Measurements from ENCODE around the gene NTN1.

Gene NTN1

GRCh38 chr17:9123594-9124553, 102.6 kb downstream of the NTN1 start:
- DNase-seq (ENCODE audit: low spot score), result no peak
- H3K4me1 Mint-ChIP-seq (ENCODE audit: low read depth), result no peaks in the 10 kb centered on the region
- H3K9me3 Mint-ChIP-seq, result no peaks in the 10 kb centered on the region
- H3K27me3 Mint-ChIP-seq (ENCODE audit: low read depth), result peaks cover 2% of the 10 kb centered on the region
- H3K27ac Mint-ChIP-seq, result no peak overlapping the region
- H3K4me3 Mint-ChIP-seq, result no peak overlapping the region
- no peaks in the 10 kb centered on the region for H3K36me3 Mint-ChIP-seq (ENCODE audit: low read depth)

- H3K4me3 Mint-ChIP-seq, result no peak overlapping the region
- no peak overlapping the region for H3K27ac Mint-ChIP-seq
- H3K4me1 Mint-ChIP-seq (ENCODE audit: low read depth), result no peaks in the 10 kb centered on the region
Observed at GRCh38 chr17:9124554-9124935, 103.2 kb downstream of the NTN1 start.

GRCh38 chr17:9125722-9126121, 104.4 kb downstream of the NTN1 start:
- Mint-ChIP-seq H3K27me3 (ENCODE audit: low read depth) (peaks cover 2% of the 10 kb centered on the region), H3K9me3 (no peaks in the 10 kb centered on the region)

More at GRCh38 chr17:9124554-9124935, 103.2 kb downstream of the NTN1 start:
- Mint-ChIP-seq H3K27me3 (ENCODE audit: low read depth) (peaks cover 2% of the 10 kb centered on the region), H3K36me3 (ENCODE audit: low read depth) (no peaks in the 10 kb centered on the region), H3K9me3 (no peaks in the 10 kb centered on the region)
- DNase-seq (ENCODE audit: low spot score), result no peak

GRCh38 chr17:9127340-9127739, 106.0 kb downstream of the NTN1 start:
- DNase-seq (ENCODE audit: low spot score), result no peak
- Mint-ChIP-seq H3K9me3 (no peaks in the 10 kb centered on the region), H3K4me1 (ENCODE audit: low read depth) (no peaks in the 10 kb centered on the region), H3K27me3 (ENCODE audit: low read depth) (peaks cover 2% of the 10 kb centered on the region), H3K36me3 (ENCODE audit: low read depth) (no peaks in the 10 kb centered on the region), H3K27ac (no peak overlapping the region), H3K4me3 (no peak overlapping the region)

More at GRCh38 chr17:9125722-9126121, 104.4 kb downstream of the NTN1 start:
- Mint-ChIP-seq H3K4me3 (no peak overlapping the region), H3K4me1 (ENCODE audit: low read depth) (no peaks in the 10 kb centered on the region), H3K27ac (no peak overlapping the region), H3K36me3 (ENCODE audit: low read depth) (no peaks in the 10 kb centered on the region)
- no peak for DNase-seq (ENCODE audit: low spot score)

- no peaks in the 10 kb centered on the region for H3K4me1 Mint-ChIP-seq (ENCODE audit: low read depth)
- H3K4me3 Mint-ChIP-seq, result no peak overlapping the region
- no peak overlapping the region for H3K27ac Mint-ChIP-seq
- DNase-seq (ENCODE audit: low spot score), result no peak
- H3K9me3 Mint-ChIP-seq, result no peaks in the 10 kb centered on the region
- H3K27me3 Mint-ChIP-seq (ENCODE audit: low read depth), result no peaks in the 10 kb centered on the region
- no peaks in the 10 kb centered on the region for H3K36me3 Mint-ChIP-seq (ENCODE audit: low read depth)
Observed at GRCh38 chr17:9131371-9131770, 110.1 kb downstream of the NTN1 start.

- Mint-ChIP-seq H3K27me3 (ENCODE audit: low read depth) (no peaks in the 10 kb centered on the region), H3K36me3 (ENCODE audit: low read depth) (no peaks in the 10 kb centered on the region), H3K27ac (no peak overlapping the region), H3K9me3 (no peaks in the 10 kb centered on the region), H3K4me3 (no peak overlapping the region), H3K4me1 (ENCODE audit: low read depth) (no peaks in the 10 kb centered on the region)
- DNase-seq (ENCODE audit: low spot score), result no peak
Observed at GRCh38 chr17:9132291-9132690, 111.0 kb downstream of the NTN1 start.

- Mint-ChIP-seq H3K4me3 (no peak overlapping the region), H3K27me3 (ENCODE audit: low read depth) (no peaks in the 10 kb centered on the region), H3K27ac (no peak overlapping the region), H3K4me1 (ENCODE audit: low read depth) (no peaks in the 10 kb centered on the region), H3K36me3 (ENCODE audit: low read depth) (no peaks in the 10 kb centered on the region), H3K9me3 (no peaks in the 10 kb centered on the region)
- no peak for DNase-seq (ENCODE audit: low spot score)
Observed at GRCh38 chr17:9132944-9133610, 111.8 kb downstream of the NTN1 start.

- H3K9me3 Mint-ChIP-seq, result no peaks in the 10 kb centered on the region
- no peak for DNase-seq (ENCODE audit: low spot score)
- no peaks in the 10 kb centered on the region for H3K36me3 Mint-ChIP-seq (ENCODE audit: low read depth)
- H3K27ac Mint-ChIP-seq, result no peak overlapping the region
- H3K27me3 Mint-ChIP-seq (ENCODE audit: low read depth), result no peaks in the 10 kb centered on the region
- H3K4me1 Mint-ChIP-seq (ENCODE audit: low read depth), result no peaks in the 10 kb centered on the region
- no peak overlapping the region for H3K4me3 Mint-ChIP-seq
Observed at GRCh38 chr17:9138161-9138717, 116.9 kb downstream of the NTN1 start.

GRCh38 chr17:9139695-9140094, 118.4 kb downstream of the NTN1 start:
- no peaks in the 10 kb centered on the region for H3K27me3 Mint-ChIP-seq (ENCODE audit: low read depth)
- no peaks in the 10 kb centered on the region for H3K36me3 Mint-ChIP-seq (ENCODE audit: low read depth)
- no peak overlapping the region for H3K27ac Mint-ChIP-seq
- H3K4me3 Mint-ChIP-seq, result no peak overlapping the region
- no peaks in the 10 kb centered on the region for H3K9me3 Mint-ChIP-seq
- DNase-seq (ENCODE audit: low spot score), result no peak
- no peaks in the 10 kb centered on the region for H3K4me1 Mint-ChIP-seq (ENCODE audit: low read depth)

GRCh38 chr17:9140550-9141424, 119.5 kb downstream of the NTN1 start:
- Mint-ChIP-seq H3K9me3 (no peaks in the 10 kb centered on the region), H3K36me3 (ENCODE audit: low read depth) (no peaks in the 10 kb centered on the region), H3K4me3 (no peak overlapping the region), H3K27ac (no peak overlapping the region), H3K27me3 (ENCODE audit: low read depth) (no peaks in the 10 kb centered on the region), H3K4me1 (ENCODE audit: low read depth) (no peaks in the 10 kb centered on the region)
- no peak for DNase-seq (ENCODE audit: low spot score)

- Mint-ChIP-seq H3K36me3 (ENCODE audit: low read depth) (no peaks in the 10 kb centered on the region), H3K27ac (no peak overlapping the region), H3K9me3 (no peaks in the 10 kb centered on the region), H3K4me3 (no peak overlapping the region), H3K4me1 (ENCODE audit: low read depth) (no peaks in the 10 kb centered on the region), H3K27me3 (ENCODE audit: low read depth) (no peaks in the 10 kb centered on the region)
- no peak for DNase-seq (ENCODE audit: low spot score)
Observed at GRCh38 chr17:9141425-9141753, 120.1 kb downstream of the NTN1 start.

- Mint-ChIP-seq H3K36me3 (ENCODE audit: low read depth) (no peaks in the 10 kb centered on the region), H3K27me3 (ENCODE audit: low read depth) (no peaks in the 10 kb centered on the region), H3K4me1 (ENCODE audit: low read depth) (no peaks in the 10 kb centered on the region), H3K9me3 (no peaks in the 10 kb centered on the region), H3K27ac (no peak overlapping the region), H3K4me3 (no peak overlapping the region)
- DNase-seq (ENCODE audit: low spot score), result no peak
Observed at GRCh38 chr17:9142772-9143494, 121.6 kb downstream of the NTN1 start.
